K562 (cell line): ENCODE results near the gene PAQR8. TPM values are rescaled to one million over a fixed set of nuclear protein-coding genes. Genes with fewer than 3 reads are reported as not detected.

Experiments
- ATAC-seq: fragments of 200-7000 bp; cut with Tn5 transposase; 3 replicates; pipeline ENCODE4 v1.9.1; 2020; ENCODE audit warnings: moderate library complexity
- BruUV-seq: library from RNA; stranded (reverse); fragments of 400-500 nt; replicated peaks from 2 replicates; lab custom pipeline; 2021; lab: Mats Ljungman, UMichigan
- CTCF ChIA-PET: fragments of 300-600 bp; formaldehyde crosslinking; extraction: SDS; loops from one replicate; lab custom pipeline; 2021; ENCODE audit warnings: low intra/inter-chr PET ratio; lab: Yijun Ruan, JAX
- POLR2A ChIA-PET: fragments of 300-600, 350-650 bp; sonication (Branson Sonifier 250); formaldehyde crosslinking; extraction: SDS; loops from one replicate; lab custom pipeline; 2021; ENCODE audit warnings: antibody characterized with exemption, inconsistent platforms; lab: Yijun Ruan, JAX
- DNase-seq, 4 experiments: peaks; one replicate each; pipeline versions ENCODE4 v3.0.0 to v3.0.0-alpha.2; 2011 to 2018; ENCODE audit warnings: low spot score in 3 of 4, mixed read lengths in 3 of 4; ENCODE audit errors: extremely low read depth in 1 of 4
- FAIRE-seq: peaks from 2 replicates; lab custom pipeline; 2011; peaks lifted over from hg19 to GRCh38; lab: Jason Lieb, UNC
- H2AFZ ChIP-seq: 2 replicates; pipeline ENCODE4 v1.6.0; 2011; ENCODE audit warnings: low read depth, low read length, control low read depth, inconsistent platforms
- H3K27ac ChIP-seq: fragments of 200-600 bp; 3 replicates; pipeline ENCODE4 v1.8.0; 2011; ENCODE audit warnings: low read depth, mild to moderate bottlenecking, control low read depth, inconsistent platforms, low read length, moderate library complexity, mixed read lengths; ENCODE audit errors: extremely low read depth
- H3K27me3 ChIP-seq, 2 experiments: fragments of 300-600 bp in 1 of 2; 2 replicates in 1 of 2; 3 replicates in 1 of 2; pipeline versions ENCODE4 v1.6.0 to v1.8.0; 2011; ENCODE audit warnings: inconsistent platforms in 2 of 2, low read length in 2 of 2, mild to moderate bottlenecking in 1 of 2, mixed read lengths in 1 of 2, moderate library complexity in 1 of 2; ENCODE audit not compliant: control insufficient read depth in 2 of 2, insufficient read depth in 2 of 2
- H3K36me3 ChIP-seq: fragments of 300-600 bp; 3 replicates; pipeline ENCODE4 v1.8.0; 2011; ENCODE audit warnings: mild to moderate bottlenecking, low read length, inconsistent platforms; ENCODE audit not compliant: control insufficient read depth, insufficient read depth
- H3K4me1 ChIP-seq, 2 experiments: fragments of 200-600 bp in 1 of 2; replicated peaks in 1 of 2; 2 replicates in 1 of 2; 3 replicates in 1 of 2; pipeline versions ENCODE4 v1.5.1 to v1.8.0; 2011; ENCODE audit warnings: inconsistent platforms in 2 of 2, low read length in 2 of 2, mild to moderate bottlenecking in 1 of 2, mixed read lengths in 1 of 2, moderate library complexity in 1 of 2; ENCODE audit not compliant: control insufficient read depth in 2 of 2, insufficient read depth in 2 of 2
- H3K4me2 ChIP-seq: 2 replicates; pipeline ENCODE4 v1.6.1; 2011; ENCODE audit warnings: low read length, control low read depth, inconsistent platforms, mixed read lengths; ENCODE audit not compliant: insufficient read depth
- H3K4me3 ChIP-seq: fragments of 200-600 bp; sonication (generic), shearing (Covaris generic); 2 replicates; pipeline ENCODE4 v1.5.1; 2016; ENCODE audit warnings: control low read depth, inconsistent platforms
- H3K79me2 ChIP-seq: fragments of 200-600 bp; 3 replicates; pipeline ENCODE4 v1.8.0; 2011; ENCODE audit warnings: low read length, inconsistent platforms; ENCODE audit not compliant: control insufficient read depth, insufficient read depth
- H3K9ac ChIP-seq, 2 experiments: 2 replicates each; pipeline versions ENCODE4 v1.6.0 to v1.6.1; 2011; ENCODE audit warnings: low read depth in 2 of 2, low read length in 2 of 2, control low read depth in 1 of 2, inconsistent platforms in 1 of 2, mild to moderate bottlenecking in 1 of 2, mixed read lengths in 1 of 2; ENCODE audit not compliant: insufficient read depth in 1 of 2
- H3K9me1 ChIP-seq: one replicate; pipeline ENCODE4 v1.6.0; 2011; ENCODE audit warnings: inconsistent platforms, mild to moderate bottlenecking, low read length, moderate library complexity; ENCODE audit not compliant: control insufficient read depth, insufficient read depth
- H3K9me3 ChIP-seq: replicated peaks from 2 replicates; pipeline ENCODE4 v1.5.1; 2011; ENCODE audit warnings: low read depth, low read length, inconsistent platforms; ENCODE audit not compliant: control insufficient read depth, insufficient read depth
- H4K20me1 ChIP-seq: replicated peaks from 2 replicates; pipeline ENCODE4 v1.6.1; 2011; ENCODE audit warnings: low read length, inconsistent platforms, mixed read lengths; ENCODE audit not compliant: control insufficient read depth, insufficient read depth
- CHD1 ChIP-seq: fragments of 200-600 bp; sonication (generic); IDR thresholded peaks from one replicate; pipeline ENCODE4 v1.6.1; 2012; ENCODE audit warnings: mild to moderate bottlenecking, moderate library complexity, low read length, inconsistent platforms
- CTCF ChIP-seq, 3 experiments: IDR thresholded peaks in 2 of 3; conservative IDR thresholded peaks in 1 of 3; 2 replicates each; pipeline ENCODE4 v1.5.1; 2011 to 2012; ENCODE audit warnings: low read length in 3 of 3, mild to moderate bottlenecking in 3 of 3, control low read depth in 2 of 3, improper control_type of control experiment in 1 of 3, inconsistent platforms in 1 of 3, low read depth in 1 of 3, mixed read lengths in 1 of 3, moderate library complexity in 1 of 3; ENCODE audit not compliant: insufficient read depth in 2 of 3
- PCBP2 ChIP-seq: fragments of 200-400 bp; formaldehyde crosslinking; IDR thresholded peaks from 2 replicates; pipeline ENCODE4 v1.6.1; 2018; ENCODE audit warnings: low read length, low read depth, mild to moderate bottlenecking, moderate library complexity; ENCODE audit not compliant: poor library complexity, severe bottlenecking
- WGBS: fragments of 100-300 bp; shearing (Covaris generic); methylation state at CpG from one replicate; pipeline ENCODE4 v1.1.6; 2016; ENCODE audit warnings: low coverage, mixed read lengths; ENCODE audit not compliant: insufficient coverage; ENCODE audit errors: missing lambda C conversion rate; 5-methylcytosine and 5-hydroxymethylcytosine counted together
- in situ Hi-C: fragments of 300-500 bp; cut with MboI; formaldehyde crosslinking; loops from 4 replicates; pipeline ENCODE4 v1.15.0; 2018; ENCODE audit warnings: inconsistent platforms, mixed read lengths
- intact Hi-C: fragments of 100-400 bp; cut with micrococcal nuclease; formaldehyde crosslinking; loops from 2 replicates; pipeline ENCODE4 v1.14.2; 2022
- polyA plus RNA-seq, 8 experiments: library from polyadenylated mRNA; depleted of rRNA in 4 of 8; stranded (reverse) in 5 of 8; unstranded in 3 of 8; fragments of >200 nt; fragmentation: Nextera tagmentation in 2 of 8; fragmentation: Illumina TruSeq in 1 of 8; extraction: Ambion mirVana in 2 of 8; extraction: Trizol in 1 of 8; gene quantifications; 2 replicates each; pipeline versions ENCODE4 v1.2.1 to v1.2.3, GENCODE V29; 2011 to 2014; ENCODE audit warnings: inconsistent platforms in 1 of 8, missing spikeins in 1 of 8
- total RNA-seq, 7 experiments: library from RNA; depleted of rRNA in 6 of 7; stranded (reverse); fragments of >200 nt in 6 of 7; fragmentation: Illumina TruSeq in 2 of 7; extraction: Trizol in 2 of 7; gene quantifications; 2 replicates each; pipeline versions ENCODE4 v1.2.1 to v1.2.3, GENCODE V29; 2011 to 2021; ENCODE audit warnings: low replicate concordance in 1 of 7

PAQR8 gene
- total and polyA plus RNA-seq, 9 of the 15 experiments (the other 6 are each of a cell fraction or from before 2014, with no cell fraction given), result 1.4 to 10.2 (median 3.5) TPM

GRCh38 chr6:52411911-52412310, 50.0 kb downstream of the PAQR8 start:
- Histone ChIP-seq H3K4me2 (no peak overlapping the region), H3K36me3 (no peaks in the 10 kb centered on the region), H3K4me3 (no peak overlapping the region), H3K9me3 (no peaks in the 10 kb centered on the region), H2AFZ (no peak overlapping the region), H3K9ac (no peak overlapping the region), H3K27ac (no peak overlapping the region), H3K4me1 (peaks cover 0 to 8% of the 10 kb centered on the region in 2 experiments; a peak in 2 of 5 replicates), H3K27me3 (no peaks in the 10 kb centered on the region; a peak in 2 of 5 replicates), H3K9me1 (no peaks in the 10 kb centered on the region), H3K79me2 (no peaks in the 10 kb centered on the region), H4K20me1 (no peaks in the 10 kb centered on the region)
- in situ Hi-C loops, result loop anchor here (25.0 kb wide), 1 partner anchor 1075 kb away; no protein-coding TSS in a partner anchor
- intact Hi-C loops, result loop anchor here (10.0 kb wide), 1 partner anchor 1073 kb away; no protein-coding TSS in a partner anchor
- TF ChIP-seq PCBP2 (no peak), CHD1 (no peak), CTCF (IDR thresholded peaks at IDR 0.05 in 2 of 3, conservative IDR thresholded peaks at IDR 0.05 in 1 of 3; ENCODE audit: insufficient read depth in 2 of 3, low read depth in 1 of 3, low read length in 3 of 3) (0 out of 6 replicates have a peak, but pooled peaks of 1 of the 3 experiments have one; percentile 3)
- no TSS peak for BruUV-seq
- ATAC-seq (no peak), FAIRE-seq (no peak), DNase-seq (no peak)
- ChIA-PET CTCF (no interaction called here), POLR2A (interaction anchor here (0.7 to 1.0 kb wide), 2 partner anchors 251 to 253 kb away, joined by 3 read pairs; no protein-coding TSS in a partner anchor)
- WGBS, result 44% methylated on average over 4 of the region's 4 CpGs
